IPS-18c (cell line): ENCODE measurements around the gene TBC1D10A.
"Not testable (repeated sequence)": the region's sequence is repeated elsewhere in the genome, so short reads cannot be mapped to it uniquely, and the experiment has no call there.

Experiments used
- H3K4me3 ChIP-seq: 2 replicates; pipeline ENCODE4 v1.7.0; 2013; ENCODE audit warnings: low read depth, mild to moderate bottlenecking, low read length, moderate library complexity; ENCODE audit not compliant: insufficient read depth
- H3K9me3 ChIP-seq: one replicate; pipeline ENCODE4 v1.6.1; 2013; ENCODE audit warnings: mild to moderate bottlenecking, low read length, moderate library complexity; ENCODE audit not compliant: control insufficient read depth, insufficient read depth

Gene TBC1D10A

DNA sequence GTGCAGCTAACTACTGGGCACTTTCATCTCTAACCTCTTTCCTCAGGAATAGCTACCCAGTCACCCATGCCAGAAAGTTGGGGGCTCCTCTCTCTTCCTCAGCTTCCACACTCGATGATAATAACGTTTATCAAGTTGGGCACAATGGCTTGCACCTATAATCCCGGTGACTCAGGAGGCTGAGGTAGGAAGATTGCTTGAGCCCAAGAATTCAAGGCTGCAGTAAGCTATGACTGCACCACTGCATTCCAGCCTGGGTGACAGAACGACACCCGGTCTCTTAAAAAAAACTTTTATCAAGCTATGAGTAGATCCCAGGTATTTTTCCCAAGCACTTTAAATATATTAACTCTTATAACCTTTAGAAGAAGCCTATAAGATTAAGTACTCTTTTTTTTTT lies 27.9 kb upstream of the TBC1D10A start:
- H3K9me3 ChIP-seq = no peaks in the 10 kb centered on the region

DNA sequence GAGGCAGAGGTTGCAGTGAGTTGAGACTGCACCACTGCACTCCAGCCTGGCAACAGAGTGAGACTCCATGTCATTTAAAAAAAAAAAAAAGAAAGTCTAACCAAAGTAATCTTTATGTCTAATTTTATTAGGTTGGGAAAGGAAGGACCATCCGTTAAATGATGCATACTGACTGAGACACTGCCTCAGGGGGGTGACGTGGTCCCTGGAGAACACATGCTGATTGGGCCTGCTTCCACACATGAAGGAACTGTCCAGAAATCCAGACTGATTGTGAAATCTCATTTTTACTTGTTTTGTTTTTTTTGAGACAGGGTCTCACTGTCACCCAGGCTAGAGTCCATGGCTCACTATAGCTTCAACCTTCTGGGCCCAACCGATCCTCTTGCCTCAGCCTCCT lies 24.5 kb upstream of the TBC1D10A start:
- Histone ChIP-seq H3K9me3 (no peaks in the 10 kb centered on the region), H3K4me3 (no peak overlapping the region)

More for the DNA sequence above, 27.9 kb upstream of the TBC1D10A start:
- H3K4me3 ChIP-seq = no peak overlapping the region

DNA sequence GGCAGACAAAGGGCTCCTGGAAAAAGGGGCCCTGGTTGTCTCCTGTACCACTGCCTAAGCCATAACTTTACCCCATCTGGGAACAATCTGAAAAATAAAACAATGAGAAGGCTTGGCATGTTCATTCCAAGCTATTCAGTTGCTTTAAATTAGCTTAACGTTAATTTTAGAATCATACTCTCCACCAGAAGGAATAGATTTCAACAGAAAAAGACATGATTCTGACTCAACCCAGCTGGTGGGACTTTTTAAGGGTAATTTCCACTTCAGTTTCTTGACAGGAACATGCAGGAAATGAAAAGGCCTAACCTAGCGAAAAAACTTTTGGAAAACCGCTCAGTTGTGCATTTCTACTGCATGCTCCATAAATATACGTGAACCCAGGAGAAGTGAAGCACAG lies 22.1 kb upstream of the TBC1D10A start:
- Histone ChIP-seq H3K4me3 (no peak overlapping the region), H3K9me3 (no peaks in the 10 kb centered on the region)

DNA sequence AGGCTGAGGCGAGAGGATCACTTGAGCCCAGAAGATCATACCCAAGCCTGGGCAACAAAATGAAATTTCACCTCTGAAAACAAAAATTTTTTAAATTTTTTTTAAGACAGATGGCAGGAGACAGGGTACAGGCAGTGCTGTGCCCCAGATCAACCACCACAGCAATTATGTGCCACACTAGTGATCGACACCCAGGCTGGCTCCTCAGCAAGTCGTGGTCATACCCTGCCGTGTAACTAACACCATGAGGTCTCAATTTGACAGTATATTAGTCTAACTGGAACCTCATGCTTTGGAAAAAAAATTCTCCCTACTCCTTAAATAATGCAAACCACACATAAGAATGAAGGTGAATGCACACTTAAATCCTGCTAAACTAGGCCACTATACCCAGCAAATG lies 21.7 kb upstream of the TBC1D10A start:
- H3K9me3 ChIP-seq = no peaks in the 10 kb centered on the region
- H3K4me3 ChIP-seq = no peak overlapping the region

DNA sequence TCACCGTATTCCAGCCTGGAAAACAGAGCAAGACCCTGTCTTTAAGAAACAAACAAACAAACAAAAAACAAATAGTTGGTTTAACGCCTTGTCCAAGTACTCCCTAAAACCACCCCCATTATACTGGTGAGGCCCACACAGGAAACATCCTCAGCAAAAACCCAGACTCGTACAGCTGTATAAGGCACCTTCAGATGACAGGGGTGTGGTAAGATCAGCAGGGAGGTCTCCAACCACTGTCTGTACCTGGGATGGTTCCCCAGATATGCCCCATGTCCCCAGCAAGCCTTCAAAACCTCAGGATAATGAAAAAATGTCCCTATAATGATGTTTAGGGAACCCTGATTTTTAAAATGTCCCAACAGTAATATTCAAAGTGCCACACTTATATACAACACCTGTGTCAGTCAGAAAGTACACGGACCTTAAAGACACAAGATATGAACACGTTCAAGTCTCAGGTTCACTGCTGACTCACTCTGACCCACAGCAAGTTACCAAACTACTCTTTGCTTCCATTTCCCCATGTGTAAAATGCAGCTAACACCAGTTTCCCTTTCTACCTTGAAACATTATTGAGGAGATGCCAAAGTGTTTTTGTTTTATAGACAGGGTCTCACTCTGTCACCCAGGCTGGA lies 20.6 kb upstream of the TBC1D10A start:
- no peaks in the 10 kb centered on the region for H3K9me3 ChIP-seq
- H3K4me3 ChIP-seq = no peak overlapping the region

DNA sequence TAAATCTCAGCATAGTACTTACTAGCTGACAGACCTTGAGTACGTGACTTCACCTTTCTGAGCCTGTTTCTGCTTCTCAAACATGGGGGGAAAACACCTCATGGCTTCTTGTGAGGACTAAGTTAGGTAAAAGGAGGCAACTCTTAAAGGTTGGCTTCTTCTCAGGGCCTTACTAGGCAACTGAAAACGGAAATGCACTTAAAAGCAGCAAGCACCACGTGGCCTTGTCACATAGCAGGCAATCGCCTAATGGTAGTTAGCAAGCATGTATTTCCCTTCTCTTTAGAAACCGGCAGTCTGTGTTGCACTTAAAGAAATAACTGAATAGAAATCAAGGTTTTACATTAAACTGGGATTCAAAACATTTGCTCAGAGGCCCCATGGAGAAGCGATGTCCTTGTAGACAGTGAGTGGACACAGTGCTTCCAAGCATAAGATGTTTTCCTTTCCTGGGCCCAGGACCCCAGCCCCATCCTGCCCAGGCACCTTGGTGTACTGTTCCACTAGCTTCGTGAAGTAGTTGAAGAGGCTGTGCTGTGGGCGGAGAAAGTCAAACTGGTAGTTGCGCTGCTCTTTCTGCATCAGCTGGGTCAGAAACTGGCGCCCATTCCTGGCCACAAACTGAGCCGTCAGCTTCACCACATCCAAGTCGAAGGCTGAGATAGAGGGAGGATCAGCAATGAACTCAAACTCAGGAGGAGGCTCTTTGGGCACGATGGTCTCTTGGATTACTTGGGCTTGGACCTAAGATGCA lies 17.9 kb upstream of the TBC1D10A start:
- no peaks in the 10 kb centered on the region for H3K9me3 ChIP-seq
- H3K4me3 ChIP-seq = no peak overlapping the region

DNA sequence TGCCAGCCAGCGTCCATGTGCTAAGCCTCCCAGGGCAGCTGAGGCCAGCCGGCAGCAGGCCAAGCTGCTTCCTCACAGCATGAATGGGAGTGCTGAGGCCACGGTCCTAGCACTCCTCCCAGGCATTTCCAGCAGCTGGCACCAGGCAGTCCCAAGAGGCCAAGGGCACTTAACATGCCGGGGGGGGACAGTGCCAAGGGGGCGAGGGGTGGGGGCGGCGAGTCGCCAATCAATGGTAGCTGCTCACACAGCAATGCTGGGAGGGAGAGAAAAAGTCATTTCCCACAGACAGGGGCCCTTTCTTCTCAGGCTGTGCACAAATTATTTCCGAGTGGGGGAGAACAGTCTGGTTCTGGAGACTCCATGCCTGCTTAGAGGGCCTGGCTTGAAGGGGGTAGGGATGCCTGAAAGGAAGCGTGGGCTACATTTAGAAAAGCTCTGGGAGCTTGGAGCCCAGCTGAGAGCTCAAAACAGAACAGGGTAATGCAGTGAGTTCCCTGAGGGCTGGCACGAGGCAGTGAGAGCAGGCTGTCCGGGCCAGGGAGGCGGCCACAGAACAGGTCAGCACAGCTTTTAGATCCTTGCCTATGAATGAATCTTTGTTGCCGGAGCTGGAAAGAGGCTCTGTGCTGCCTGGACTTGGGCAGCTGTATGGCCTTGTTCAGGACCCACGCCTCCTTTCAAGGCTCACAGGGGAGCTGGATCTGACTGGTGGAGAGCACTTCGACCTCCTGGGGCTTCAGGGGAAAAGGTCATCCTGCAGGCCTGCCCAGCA lies 14.4 kb upstream of the TBC1D10A start:
- Histone ChIP-seq H3K4me3 (no peak overlapping the region), H3K9me3 (no peaks in the 10 kb centered on the region)

DNA sequence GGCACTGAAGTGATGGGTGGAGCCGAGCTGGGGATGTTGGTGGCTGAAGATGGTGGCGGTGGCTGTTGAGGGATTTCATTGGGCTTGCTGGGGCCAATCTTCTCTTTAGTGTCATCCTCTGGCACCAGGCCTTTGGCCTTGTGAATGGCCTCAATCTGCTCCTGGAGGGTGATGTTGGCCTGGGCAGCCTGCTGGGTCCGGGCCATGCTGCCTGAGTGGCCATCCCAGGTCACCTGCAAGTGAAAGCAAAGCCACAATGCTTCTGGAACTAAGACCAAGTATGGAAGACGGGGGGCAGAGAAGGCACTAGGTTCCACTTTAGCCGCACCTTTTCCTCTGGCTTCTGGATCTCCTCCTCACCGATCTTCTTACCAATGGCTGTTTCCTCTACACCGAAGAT lies 12.1 kb upstream of the TBC1D10A start:
- H3K4me3 ChIP-seq = no peak overlapping the region

DNA sequence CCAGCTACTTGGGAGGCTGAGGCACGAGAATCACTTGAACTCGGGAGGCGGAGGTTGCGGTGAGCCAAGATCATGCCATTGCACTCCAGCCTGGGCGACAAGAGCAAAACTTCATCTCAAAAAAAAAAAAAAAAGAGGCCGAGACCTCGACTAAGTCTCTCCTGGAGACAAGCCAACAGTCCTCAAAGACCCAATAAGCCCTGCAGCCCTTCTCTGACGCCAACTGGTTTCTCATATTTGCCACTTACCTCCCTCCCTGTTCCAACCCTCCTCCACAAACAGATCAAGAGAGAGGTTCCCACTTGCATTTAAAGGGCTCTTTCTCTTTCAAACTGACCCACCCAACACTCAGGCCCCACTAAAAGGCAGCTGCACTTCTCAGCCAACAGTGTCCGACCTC lies 11.6 kb upstream of the TBC1D10A start:
- H3K9me3 ChIP-seq, H3K4me3 ChIP-seq: not testable (repeated sequence)

More for the DNA sequence above, 12.1 kb upstream of the TBC1D10A start:
- H3K9me3 ChIP-seq = no peaks in the 10 kb centered on the region

DNA sequence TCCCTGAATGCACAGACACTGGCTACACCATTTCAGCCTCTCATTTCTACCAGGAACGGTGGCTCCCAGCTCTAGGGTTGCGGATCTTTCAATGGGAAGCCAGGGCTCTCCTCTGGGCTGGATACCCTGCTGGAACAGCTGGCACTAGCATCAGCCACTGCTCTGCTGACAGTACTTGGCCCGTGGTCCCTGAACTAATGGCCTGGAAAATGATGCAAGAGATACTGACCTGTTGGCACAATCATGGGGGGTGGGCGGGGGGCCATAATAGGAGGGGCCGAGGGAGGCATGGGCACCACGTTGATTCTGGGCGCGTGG lies 10.7 kb upstream of the TBC1D10A start:
- Histone ChIP-seq H3K9me3 (no peaks in the 10 kb centered on the region), H3K4me3 (no peak overlapping the region)

DNA sequence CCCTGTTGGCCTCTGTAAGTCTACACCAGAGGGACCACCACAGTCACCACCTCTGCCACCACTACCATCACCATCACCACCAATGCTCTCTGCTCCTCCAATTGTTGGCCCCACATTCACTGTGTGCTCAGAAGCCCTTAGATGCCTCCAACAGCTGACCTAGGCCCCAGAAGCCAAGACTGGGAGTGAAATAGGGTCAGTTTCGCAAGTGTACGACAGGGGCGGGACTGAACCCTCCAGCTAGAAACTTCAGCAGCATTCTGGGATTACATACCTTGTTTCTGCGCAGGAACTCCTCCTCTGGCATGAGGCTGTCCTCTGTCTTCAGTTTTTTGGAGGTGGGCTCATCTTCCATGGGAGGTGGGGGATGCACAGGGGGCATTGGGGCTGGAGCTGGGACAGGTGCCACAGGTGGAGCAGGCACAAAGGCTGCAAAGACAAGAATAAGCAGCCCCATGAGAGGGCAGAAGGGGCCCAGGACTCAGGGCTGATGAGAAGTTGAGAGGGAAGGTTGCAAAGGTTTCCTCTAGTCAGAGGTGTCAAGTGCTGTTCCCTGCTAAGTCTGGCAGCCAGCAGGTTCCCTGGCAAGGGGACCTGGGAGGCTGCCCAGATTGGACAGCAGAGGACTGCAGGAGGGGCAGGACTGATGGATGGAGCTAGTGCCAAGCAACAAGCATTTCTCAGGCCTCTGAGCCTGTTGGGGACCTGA lies 10.2 kb upstream of the TBC1D10A start:
- Histone ChIP-seq H3K4me3 (no peak overlapping the region), H3K9me3 (no peaks in the 10 kb centered on the region)

DNA sequence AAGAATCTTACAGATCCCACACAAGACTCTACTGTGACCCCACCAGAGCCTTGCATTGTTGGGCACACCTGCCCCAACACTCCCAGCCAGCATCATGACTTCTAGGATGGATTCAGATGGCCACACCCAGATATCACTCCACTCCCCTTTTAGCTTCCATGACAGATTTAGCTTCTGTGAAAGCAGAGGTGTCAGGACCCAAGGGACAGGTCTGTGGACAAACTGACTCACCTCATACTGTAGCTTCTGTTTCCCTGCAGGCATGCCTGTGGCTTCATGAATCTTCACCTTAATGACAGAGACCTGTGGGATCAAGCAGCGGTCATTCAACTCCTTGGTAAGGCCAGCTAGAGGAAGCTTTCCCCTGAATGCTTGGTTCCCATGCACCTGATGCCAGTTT lies 8.5 kb upstream of the TBC1D10A start:
- H3K9me3 ChIP-seq = no peaks in the 10 kb centered on the region
- no peak overlapping the region for H3K4me3 ChIP-seq

DNA sequence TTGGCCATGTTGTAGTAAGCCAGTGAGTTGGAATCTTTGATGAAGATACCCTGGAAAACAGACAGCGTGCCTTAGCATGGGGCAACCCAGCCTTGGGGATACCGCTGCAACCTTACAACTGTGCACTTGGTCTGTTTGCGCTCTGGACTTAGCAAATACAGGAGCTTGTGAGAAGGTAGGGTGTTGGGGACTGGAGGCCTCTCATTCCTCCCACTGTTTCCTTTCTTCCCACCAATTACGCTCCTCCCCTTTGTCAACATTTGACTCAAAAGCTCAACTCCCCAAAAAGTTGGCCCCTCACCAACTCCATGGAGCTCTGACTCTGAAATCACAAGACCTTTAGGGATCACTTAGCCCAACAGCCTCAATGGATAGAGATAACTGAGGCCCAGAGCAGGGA lies 7.9 kb upstream of the TBC1D10A start:
- H3K4me3 ChIP-seq = no peak overlapping the region
- no peaks in the 10 kb centered on the region for H3K9me3 ChIP-seq

DNA sequence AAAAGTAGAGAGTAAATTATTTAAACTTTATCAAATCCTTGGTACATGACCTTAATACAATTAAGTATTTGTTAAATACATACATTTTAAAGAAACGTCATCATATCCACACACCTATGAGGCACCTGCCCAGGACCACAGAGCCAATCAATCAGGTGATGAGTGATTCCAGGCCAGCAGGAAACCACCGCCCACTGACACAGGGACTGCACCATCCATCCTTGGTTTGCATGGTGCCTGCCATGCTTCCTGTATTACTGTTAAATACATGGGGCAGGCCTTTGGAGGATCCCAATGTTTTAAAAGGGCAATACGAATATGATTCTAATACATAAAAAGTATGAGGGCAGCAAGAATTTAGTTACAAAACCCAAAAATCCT lies 7.0 kb upstream of the TBC1D10A start:
- no peak overlapping the region for H3K4me3 ChIP-seq
- H3K9me3 ChIP-seq = no peaks in the 10 kb centered on the region

DNA sequence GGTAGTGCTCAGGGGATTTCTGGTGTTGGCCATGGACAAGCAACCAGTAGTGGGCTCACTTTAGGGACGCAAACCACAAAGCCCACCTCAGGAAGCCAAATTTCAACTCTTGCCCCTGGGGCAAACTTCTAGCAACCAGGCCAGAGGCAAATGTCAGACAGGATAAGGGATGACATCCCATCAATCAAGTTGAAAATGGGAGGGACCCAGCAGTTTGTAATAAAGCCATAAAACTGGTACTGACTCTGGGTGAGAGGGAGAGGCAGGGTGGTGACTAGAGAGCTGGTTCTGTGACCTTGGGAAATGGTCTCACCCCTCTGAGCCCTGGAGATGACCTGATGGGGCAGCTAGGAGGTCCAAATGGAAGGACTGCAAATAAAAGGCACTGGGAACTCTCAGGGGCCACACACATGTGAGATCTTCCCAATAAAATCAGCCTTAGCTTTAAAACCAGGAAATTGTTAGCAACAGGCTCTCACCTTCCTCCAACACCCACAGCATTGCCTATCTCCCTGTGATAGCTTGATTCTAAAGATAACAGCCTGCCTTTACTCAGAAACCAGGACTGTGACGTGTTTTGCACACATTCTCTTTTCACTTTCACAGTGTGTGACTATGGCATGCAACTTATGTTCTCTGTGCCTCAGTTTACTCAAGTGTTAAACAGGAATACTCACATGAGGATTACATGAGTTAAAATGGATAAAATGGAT lies 6.4 kb upstream of the TBC1D10A start:
- Histone ChIP-seq H3K9me3 (no peaks in the 10 kb centered on the region), H3K4me3 (no peak overlapping the region)

DNA sequence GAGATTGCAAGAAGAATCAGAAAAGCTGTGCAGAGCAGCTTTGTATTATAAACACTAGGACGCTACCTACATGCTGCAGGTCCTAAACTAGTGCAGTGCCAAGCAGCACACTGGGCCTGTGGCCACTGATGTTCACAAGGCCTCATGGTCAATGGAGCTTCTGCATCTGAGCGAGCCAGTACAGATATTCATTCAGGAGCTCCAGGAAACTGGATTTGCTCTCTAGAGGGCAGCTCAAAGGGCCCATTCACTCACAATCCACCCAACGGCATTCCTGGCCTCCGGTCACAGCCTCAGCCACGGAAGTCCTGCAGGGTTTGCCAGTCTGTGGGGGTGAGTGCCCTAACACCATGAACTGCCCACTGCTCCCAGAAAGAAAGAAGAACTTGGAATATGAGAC lies 5.8 kb upstream of the TBC1D10A start:
- Histone ChIP-seq H3K4me3 (no peak overlapping the region), H3K9me3 (no peaks in the 10 kb centered on the region)

DNA sequence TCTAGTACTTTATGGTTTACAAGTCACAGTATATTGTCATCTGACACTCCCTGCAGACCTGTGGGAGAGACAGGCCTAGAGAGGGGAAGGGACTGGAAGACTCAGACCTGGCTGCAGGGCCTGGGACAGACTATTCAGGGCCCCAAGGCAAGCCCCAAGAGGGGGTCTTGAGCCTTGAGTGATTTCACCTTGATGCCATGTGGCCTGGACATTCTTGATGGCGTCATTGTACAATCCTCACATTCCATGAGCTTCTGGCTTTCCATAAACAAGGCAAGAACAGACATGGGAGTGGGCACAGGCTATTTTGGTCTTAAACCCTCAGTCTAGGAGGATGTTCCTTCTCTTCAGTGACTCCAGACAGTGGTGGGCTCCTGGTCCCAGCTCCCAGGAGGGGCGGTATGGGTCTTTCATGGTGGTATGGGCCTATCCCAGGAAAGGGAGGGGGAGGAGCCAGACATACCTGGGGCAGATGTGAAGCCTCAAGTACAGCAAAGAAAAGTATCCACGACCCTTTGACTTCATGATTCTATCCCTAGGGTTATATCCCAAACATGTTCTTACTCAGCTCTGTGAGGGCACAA lies 1.8 kb upstream of the TBC1D10A start:
- no peak overlapping the region for H3K4me3 ChIP-seq
- H3K9me3 ChIP-seq = no peaks in the 10 kb centered on the region
